Hepatocyte (in vitro differentiated cells): Measurements from ENCODE around the gene ZNF469.

Source experiments
- EZH2 ChIP-seq: fragments of 200-600 bp; sonication (generic); IDR thresholded peaks from 2 replicates; pipeline ENCODE4 v1.6.1; 2016; ENCODE audit warnings: antibody characterized with exemption, mild to moderate bottlenecking, borderline replicate concordance
- TF ChIP-seq, protein P1 (sequence below): fragments of 200-600 bp; sonication (generic); IDR thresholded peaks from 2 replicates; pipeline ENCODE4 v1.5.1; 2016; ENCODE audit warnings: antibody characterized with exemption, mild to moderate bottlenecking; ENCODE audit not compliant: poor library complexity

DNA sequence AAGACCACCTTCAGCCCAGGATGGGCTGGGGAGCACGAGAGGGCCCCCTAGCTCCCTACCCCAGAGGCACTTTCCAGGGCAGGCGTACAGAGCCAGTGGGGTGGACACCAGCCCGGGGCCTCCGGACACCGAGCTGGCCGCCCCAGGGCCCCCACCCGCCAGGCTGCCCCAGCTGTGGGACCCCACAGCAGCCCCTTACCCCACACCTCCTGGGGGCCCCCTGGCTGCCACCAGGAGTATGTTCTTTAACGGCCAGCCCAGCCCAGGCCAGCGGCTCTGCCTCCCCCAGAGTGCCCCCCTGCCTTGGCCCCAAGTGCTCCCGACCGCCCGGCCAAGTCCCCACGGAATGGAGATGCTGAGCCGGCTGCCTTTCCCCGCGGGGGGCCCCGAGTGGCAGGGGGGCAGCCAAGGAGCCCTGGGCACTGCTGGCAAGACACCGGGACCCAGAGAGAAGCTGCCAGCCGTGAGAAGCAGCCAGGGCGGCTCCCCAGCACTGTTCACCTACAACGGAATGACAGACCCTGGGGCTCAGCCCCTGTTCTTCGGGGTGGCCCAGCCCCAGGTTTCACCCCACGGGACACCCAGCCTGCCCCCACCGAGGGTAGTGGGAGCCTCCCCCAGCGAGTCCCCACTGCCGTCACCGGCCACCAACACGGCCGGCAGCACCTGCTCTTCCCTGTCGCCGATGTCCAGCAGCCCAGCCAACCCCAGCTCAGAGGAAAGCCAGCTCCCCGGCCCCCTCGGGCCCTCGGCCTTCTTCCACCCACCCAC lies 46.0 kb downstream of the ZNF469 start:
- TF ChIP-seq EZH2, result no peak
- TF ChIP-seq, protein P1, sequence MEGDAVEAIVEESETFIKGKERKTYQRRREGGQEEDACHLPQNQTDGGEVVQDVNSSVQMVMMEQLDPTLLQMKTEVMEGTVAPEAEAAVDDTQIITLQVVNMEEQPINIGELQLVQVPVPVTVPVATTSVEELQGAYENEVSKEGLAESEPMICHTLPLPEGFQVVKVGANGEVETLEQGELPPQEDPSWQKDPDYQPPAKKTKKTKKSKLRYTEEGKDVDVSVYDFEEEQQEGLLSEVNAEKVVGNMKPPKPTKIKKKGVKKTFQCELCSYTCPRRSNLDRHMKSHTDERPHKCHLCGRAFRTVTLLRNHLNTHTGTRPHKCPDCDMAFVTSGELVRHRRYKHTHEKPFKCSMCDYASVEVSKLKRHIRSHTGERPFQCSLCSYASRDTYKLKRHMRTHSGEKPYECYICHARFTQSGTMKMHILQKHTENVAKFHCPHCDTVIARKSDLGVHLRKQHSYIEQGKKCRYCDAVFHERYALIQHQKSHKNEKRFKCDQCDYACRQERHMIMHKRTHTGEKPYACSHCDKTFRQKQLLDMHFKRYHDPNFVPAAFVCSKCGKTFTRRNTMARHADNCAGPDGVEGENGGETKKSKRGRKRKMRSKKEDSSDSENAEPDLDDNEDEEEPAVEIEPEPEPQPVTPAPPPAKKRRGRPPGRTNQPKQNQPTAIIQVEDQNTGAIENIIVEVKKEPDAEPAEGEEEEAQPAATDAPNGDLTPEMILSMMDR, result peak; percentile 5
